Kidney (tissue), 14 donors: Measurements from ENCODE around the gene ZFY. TPM values are rescaled to one million over a fixed set of nuclear protein-coding genes. Genes with fewer than 3 reads are reported as not detected.

Experiments used
- DNase-seq, 5 donors: peaks; one replicate each; pipeline ENCODE4 v3.0.0-alpha.2; 2013 to 2020
- FAIRE-seq: peaks from 2 replicates; lab custom pipeline; 2012; peaks lifted over from hg19 to GRCh38; lab: Jason Lieb, UNC
- H3K27ac ChIP-seq, 2 donors: one replicate each; pipeline ENCODE4 v1.7.0; 2013; ENCODE audit warnings: low read depth in 2 of 2, low read length in 2 of 2, inconsistent platforms in 1 of 2
- H3K27me3 ChIP-seq: one replicate; pipeline ENCODE4 v1.7.1; 2013; ENCODE audit warnings: low read length, inconsistent platforms; ENCODE audit not compliant: control insufficient read depth, insufficient read depth
- H3K36me3 ChIP-seq, 3 donors: one replicate each; pipeline versions ENCODE4 v1.7.0 to v1.7.1; 2013; ENCODE audit warnings: low read length in 3 of 3, control low read depth in 1 of 3, inconsistent platforms in 1 of 3; ENCODE audit not compliant: insufficient read depth in 3 of 3, control insufficient read depth in 2 of 3
- H3K4me1 ChIP-seq, 3 donors: one replicate each; pipeline versions ENCODE4 v1.7.0 to v1.7.1; 2013; ENCODE audit warnings: low read length in 3 of 3, inconsistent platforms in 1 of 3, low read depth in 1 of 3; ENCODE audit not compliant: control insufficient read depth in 2 of 3, insufficient read depth in 2 of 3
- H3K4me3 ChIP-seq, 3 donors: one replicate each; pipeline versions ENCODE4 v1.7.0 to v1.8.1; 2013; ENCODE audit warnings: low read length in 3 of 3, control low read depth in 1 of 3, inconsistent platforms in 1 of 3
- H3K9ac ChIP-seq, 3 donors: one replicate each; pipeline versions ENCODE4 v1.7.0 to v1.7.1; 2013; ENCODE audit warnings: low read length in 3 of 3, control low read depth in 1 of 3, inconsistent platforms in 1 of 3
- H3K9me3 ChIP-seq, 3 donors: one replicate each; pipeline versions ENCODE4 v1.7.0 to v1.7.1; 2013; ENCODE audit warnings: low read length in 3 of 3, control low read depth in 1 of 3, inconsistent platforms in 1 of 3; ENCODE audit not compliant: control insufficient read depth in 2 of 3, insufficient read depth in 1 of 3
- CTCF ChIP-seq: IDR thresholded peaks from 3 replicates; pipeline ENCODE4 v1.5.1; 2012; ENCODE audit warnings: mild to moderate bottlenecking, moderate library complexity, borderline replicate concordance; ENCODE audit not compliant: insufficient read depth; ENCODE audit errors: extremely low read depth
- intact Hi-C: fragments of 100-400 bp; cut with DNase I; formaldehyde crosslinking; loops from one replicate; pipeline ENCODE4 v1.11.1; 2022
- polyA plus RNA-seq: library from polyadenylated mRNA; stranded (reverse); fragments of 350-450 nt; fragmentation: Illumina TruSeq; extraction: RNeasy Lipid Tissue Mini Kit (QIAGEN cat#74804); gene quantifications from one replicate; pipeline ENCODE4 v1.2.3, GENCODE V29; 2014; ENCODE audit warnings: low read depth, low replicate concordance; ENCODE audit not compliant: insufficient read depth
- total RNA-seq: library from RNA; stranded (reverse); fragmentation: NEBNext Ultra II Directional; extraction: Animal tissue kit (Norgen Biotek cat#: 25700); gene quantifications from one replicate; pipeline ENCODE4 v1.2.1, GENCODE V29; 2021
- donor health status: control.
- donor health status: control.
- donor health status: control.
- donor health status: control.
- donor health status: control.
- donor health status: DM: yes; HTN: yes; CAD: no.
- donor health status: Normal renal cell carcinoma (clear cell type).

Gene ZFY
- total and polyA plus RNA-seq, 2 donors from 2014 or later = 2.1 TPM; not detected in 1

GRCh38 chrY:3023606-3024005, 88.4 kb downstream of the ZFY start:
- no peak for FAIRE-seq
- Histone ChIP-seq H3K4me3 (no peak overlapping the region), H3K27me3 (no peaks in the 10 kb centered on the region), H3K36me3 (no peaks in the 10 kb centered on the region), H3K4me1 (no peaks in the 10 kb centered on the region), H3K27ac (no peak overlapping the region), H3K9ac (no peak overlapping the region), H3K9me3 (no peaks in the 10 kb centered on the region)
- intact Hi-C loops = no loop called here
- DNase-seq = no peak
- TF ChIP-seq CTCF = no peak

GRCh38 chrY:3025357-3025756, 90.2 kb downstream of the ZFY start:
- Histone ChIP-seq H3K9ac (no peak overlapping the region), H3K4me1 (no peaks in the 10 kb centered on the region), H3K27me3 (no peaks in the 10 kb centered on the region), H3K4me3 (no peak overlapping the region), H3K36me3 (no peaks in the 10 kb centered on the region), H3K27ac (no peak overlapping the region), H3K9me3 (no peaks in the 10 kb centered on the region)
- intact Hi-C loops = no loop called here
- TF ChIP-seq CTCF = no peak
- DNase-seq (no peak), FAIRE-seq (no peak)

Other genes starting within 250 kb of the ZFY start
- not detected for gene SRY, start 147.7 kb upstream of the ZFY start, total RNA-seq
- not detected for gene SRY, start 147.7 kb upstream of the ZFY start, polyA plus RNA-seq
- not detected for gene RPS4Y1, start 93.8 kb upstream of the ZFY start, total RNA-seq
- 602 TPM for gene RPS4Y1, start 93.8 kb upstream of the ZFY start, polyA plus RNA-seq